ENCODE measurements around the gene FAM177A1. TPM values are rescaled to one million over a fixed set of nuclear protein-coding genes. Genes with fewer than 3 reads are reported as not detected.
"Not testable (repeated sequence)": the region's sequence is repeated elsewhere in the genome, so short reads cannot be mapped to it uniquely, and the experiment has no call there.

FAM177A1 gene
- polyA plus RNA-seq, 1 experiment, result 54.0 TPM

- DNase-seq (ENCODE audit: low read depth, low spot score); H3K9me3 ChIP-seq (ENCODE audit: control insufficient read depth, insufficient read depth, low read length); H3K27me3 ChIP-seq (ENCODE audit: control insufficient read depth, insufficient read depth, low read length); H3K27ac ChIP-seq (ENCODE audit: low read depth, low read length); H3K4me3 ChIP-seq (ENCODE audit: low read depth, low read length): not testable (repeated sequence)
- CTCF ChIA-PET, result interaction anchor here (0.6 kb wide), 2 partner anchors 289 to 393 kb away, joined by 3 to 4 read pairs; no protein-coding TSS in a partner anchor
- POLR2A ChIA-PET, result interaction anchor here (0.7 kb wide), 1 partner anchor 256 kb away, joined by 4 read pairs; no protein-coding TSS in a partner anchor
Observed at GRCh38 chr14:35065731-35066130, 19.7 kb downstream of the FAM177A1 start.

- DNase-seq (ENCODE audit: low read depth, low spot score), result no peak
- Histone ChIP-seq H3K9me3 (ENCODE audit: control insufficient read depth, insufficient read depth, low read length) (no peaks in the 10 kb centered on the region), H3K4me3 (ENCODE audit: low read depth, low read length) (no peak overlapping the region), H3K27ac (ENCODE audit: low read depth, low read length) (no peak overlapping the region), H3K27me3 (ENCODE audit: control insufficient read depth, insufficient read depth, low read length) (no peaks in the 10 kb centered on the region)
- CTCF ChIA-PET, result no interaction called here
- POLR2A ChIA-PET, result no interaction called here
- TF ChIP-seq, protein P1, sequence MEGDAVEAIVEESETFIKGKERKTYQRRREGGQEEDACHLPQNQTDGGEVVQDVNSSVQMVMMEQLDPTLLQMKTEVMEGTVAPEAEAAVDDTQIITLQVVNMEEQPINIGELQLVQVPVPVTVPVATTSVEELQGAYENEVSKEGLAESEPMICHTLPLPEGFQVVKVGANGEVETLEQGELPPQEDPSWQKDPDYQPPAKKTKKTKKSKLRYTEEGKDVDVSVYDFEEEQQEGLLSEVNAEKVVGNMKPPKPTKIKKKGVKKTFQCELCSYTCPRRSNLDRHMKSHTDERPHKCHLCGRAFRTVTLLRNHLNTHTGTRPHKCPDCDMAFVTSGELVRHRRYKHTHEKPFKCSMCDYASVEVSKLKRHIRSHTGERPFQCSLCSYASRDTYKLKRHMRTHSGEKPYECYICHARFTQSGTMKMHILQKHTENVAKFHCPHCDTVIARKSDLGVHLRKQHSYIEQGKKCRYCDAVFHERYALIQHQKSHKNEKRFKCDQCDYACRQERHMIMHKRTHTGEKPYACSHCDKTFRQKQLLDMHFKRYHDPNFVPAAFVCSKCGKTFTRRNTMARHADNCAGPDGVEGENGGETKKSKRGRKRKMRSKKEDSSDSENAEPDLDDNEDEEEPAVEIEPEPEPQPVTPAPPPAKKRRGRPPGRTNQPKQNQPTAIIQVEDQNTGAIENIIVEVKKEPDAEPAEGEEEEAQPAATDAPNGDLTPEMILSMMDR (IDR thresholded peaks at IDR 0.05; ENCODE audit: low read depth, low read length), result no peak
Observed at GRCh38 chr14:35068238-35069012, 22.4 kb downstream of the FAM177A1 start.

- no peaks in the 10 kb centered on the region for H3K9me3 ChIP-seq (ENCODE audit: control insufficient read depth, insufficient read depth, low read length)
- TF ChIP-seq, protein P1 (IDR thresholded peaks at IDR 0.05; ENCODE audit: low read depth, low read length), result no peak
- H3K27ac ChIP-seq (ENCODE audit: low read depth, low read length), result no peak overlapping the region
- CTCF ChIA-PET, result interaction anchor here (1.4 kb wide), 1 partner anchor 8 kb away, joined by 3 read pairs; no protein-coding TSS in a partner anchor
- POLR2A ChIA-PET, result no interaction called here
- H3K27me3 ChIP-seq (ENCODE audit: control insufficient read depth, insufficient read depth, low read length), result no peaks in the 10 kb centered on the region
- DNase-seq (ENCODE audit: low read depth, low spot score), result no peak
- H3K4me3 ChIP-seq (ENCODE audit: low read depth, low read length), result no peak overlapping the region
Observed at GRCh38 chr14:35072226-35072625, 26.2 kb downstream of the FAM177A1 start.

- ChIA-PET CTCF (interaction anchor here (1.2 kb wide), 1 partner anchor 10 kb away, joined by 3 read pairs; no protein-coding TSS in a partner anchor), POLR2A (interaction anchor here (0.6 kb wide), 1 partner anchor 25 kb away, joined by 4 read pairs; no protein-coding TSS in a partner anchor)
- H3K4me3 ChIP-seq (ENCODE audit: low read depth, low read length), result no peak overlapping the region
- H3K27ac ChIP-seq (ENCODE audit: low read depth, low read length), result no peak overlapping the region
- H3K9me3 ChIP-seq (ENCODE audit: control insufficient read depth, insufficient read depth, low read length), result no peaks in the 10 kb centered on the region
- DNase-seq (ENCODE audit: low read depth, low spot score), result no peak
- H3K27me3 ChIP-seq (ENCODE audit: control insufficient read depth, insufficient read depth, low read length), result no peaks in the 10 kb centered on the region
- TF ChIP-seq, protein P1 (IDR thresholded peaks at IDR 0.05; ENCODE audit: low read depth, low read length), result no peak
Observed at GRCh38 chr14:35073486-35073885, 27.4 kb downstream of the FAM177A1 start.

- TF ChIP-seq, protein P1 (IDR thresholded peaks at IDR 0.05; ENCODE audit: low read depth, low read length), result no peak
- ChIA-PET CTCF (interaction anchor here (1.0 kb wide), 1 partner anchor 405 kb away, joined by 3 read pairs; no protein-coding TSS in a partner anchor), POLR2A (no interaction called here)
- Histone ChIP-seq H3K9me3 (ENCODE audit: control insufficient read depth, insufficient read depth, low read length) (no peaks in the 10 kb centered on the region), H3K27me3 (ENCODE audit: control insufficient read depth, insufficient read depth, low read length) (no peaks in the 10 kb centered on the region), H3K4me3 (ENCODE audit: low read depth, low read length) (no peak overlapping the region), H3K27ac (ENCODE audit: low read depth, low read length) (no peak overlapping the region)
- DNase-seq (ENCODE audit: low read depth, low spot score), result no peak
Observed at GRCh38 chr14:35078082-35078481, 32.0 kb downstream of the FAM177A1 start.
